ENCODE data around the gene SLC35D2. TPM values are rescaled to one million over a fixed set of nuclear protein-coding genes. Genes with fewer than 3 reads are reported as not detected.

The SLC35D2 gene
- total RNA-seq, 3 donors from 2014 or later: 53.5 to 112 (median 82.8) TPM

DNA sequence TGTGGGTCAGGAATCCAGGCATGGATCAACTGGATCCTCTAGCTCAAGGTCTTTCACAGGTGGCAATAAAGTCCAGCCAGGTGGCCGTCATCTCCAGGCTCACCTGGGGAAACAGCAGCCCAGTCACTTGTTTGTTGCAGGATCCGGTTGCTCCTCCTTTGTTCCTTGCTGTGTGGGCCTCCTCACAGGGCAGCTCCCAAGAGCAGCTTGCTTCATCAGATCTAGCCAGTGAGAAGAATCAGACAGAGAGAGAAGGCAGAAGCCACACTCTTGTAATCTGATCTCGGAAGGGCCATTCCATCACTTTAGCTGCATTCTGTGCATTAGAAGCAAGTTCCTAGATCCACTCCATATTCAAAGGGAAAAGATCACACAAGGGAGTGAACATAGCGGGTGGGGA, 78.3 kb downstream of the SLC35D2 start:
- Histone ChIP-seq H3K4me3 (no peak overlapping the region), H3K36me3 (ENCODE audit: low read depth) (no peaks in the 10 kb centered on the region), H3K9me3 (no peaks in the 10 kb centered on the region), H3K4me1 (ENCODE audit: low read depth) (no peaks in the 10 kb centered on the region)
- TF ChIP-seq, protein P1, sequence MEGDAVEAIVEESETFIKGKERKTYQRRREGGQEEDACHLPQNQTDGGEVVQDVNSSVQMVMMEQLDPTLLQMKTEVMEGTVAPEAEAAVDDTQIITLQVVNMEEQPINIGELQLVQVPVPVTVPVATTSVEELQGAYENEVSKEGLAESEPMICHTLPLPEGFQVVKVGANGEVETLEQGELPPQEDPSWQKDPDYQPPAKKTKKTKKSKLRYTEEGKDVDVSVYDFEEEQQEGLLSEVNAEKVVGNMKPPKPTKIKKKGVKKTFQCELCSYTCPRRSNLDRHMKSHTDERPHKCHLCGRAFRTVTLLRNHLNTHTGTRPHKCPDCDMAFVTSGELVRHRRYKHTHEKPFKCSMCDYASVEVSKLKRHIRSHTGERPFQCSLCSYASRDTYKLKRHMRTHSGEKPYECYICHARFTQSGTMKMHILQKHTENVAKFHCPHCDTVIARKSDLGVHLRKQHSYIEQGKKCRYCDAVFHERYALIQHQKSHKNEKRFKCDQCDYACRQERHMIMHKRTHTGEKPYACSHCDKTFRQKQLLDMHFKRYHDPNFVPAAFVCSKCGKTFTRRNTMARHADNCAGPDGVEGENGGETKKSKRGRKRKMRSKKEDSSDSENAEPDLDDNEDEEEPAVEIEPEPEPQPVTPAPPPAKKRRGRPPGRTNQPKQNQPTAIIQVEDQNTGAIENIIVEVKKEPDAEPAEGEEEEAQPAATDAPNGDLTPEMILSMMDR (IDR thresholded peaks at IDR 0.05): no peak
- ATAC-seq: no peak
- DNase-seq: no peak
- intact Hi-C loops (cut with DNase I, micrococcal nuclease): no loop called here

DNA sequence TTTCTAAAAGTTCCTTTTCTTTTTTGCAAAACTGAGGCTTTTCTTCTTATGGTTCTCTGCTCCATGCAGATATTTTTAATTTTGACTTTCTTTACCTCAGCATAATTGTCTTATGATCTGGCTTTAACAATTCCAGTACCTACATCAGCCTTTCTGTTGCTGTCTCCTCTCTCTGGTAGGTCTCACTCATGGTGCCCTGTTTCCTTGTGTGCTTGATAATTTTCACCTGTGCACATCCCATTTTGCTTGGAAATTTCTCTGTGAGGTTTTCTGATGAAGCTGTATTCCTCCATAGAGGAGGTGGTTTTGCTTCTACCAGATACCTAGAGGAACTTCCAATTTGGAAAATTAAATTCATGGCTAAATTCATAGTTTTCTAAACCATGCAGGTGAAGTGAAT, 79.3 kb downstream of the SLC35D2 start:
- Histone ChIP-seq H3K4me3 (no peak overlapping the region), H3K4me1 (ENCODE audit: low read depth) (no peaks in the 10 kb centered on the region), H3K9me3 (no peaks in the 10 kb centered on the region), H3K36me3 (ENCODE audit: low read depth) (no peaks in the 10 kb centered on the region)
- no peak for ATAC-seq
- intact Hi-C loops (cut with DNase I, micrococcal nuclease): no loop called here
- no peak for DNase-seq
- TF ChIP-seq, protein P1 (IDR thresholded peaks at IDR 0.05): no peak

DNA sequence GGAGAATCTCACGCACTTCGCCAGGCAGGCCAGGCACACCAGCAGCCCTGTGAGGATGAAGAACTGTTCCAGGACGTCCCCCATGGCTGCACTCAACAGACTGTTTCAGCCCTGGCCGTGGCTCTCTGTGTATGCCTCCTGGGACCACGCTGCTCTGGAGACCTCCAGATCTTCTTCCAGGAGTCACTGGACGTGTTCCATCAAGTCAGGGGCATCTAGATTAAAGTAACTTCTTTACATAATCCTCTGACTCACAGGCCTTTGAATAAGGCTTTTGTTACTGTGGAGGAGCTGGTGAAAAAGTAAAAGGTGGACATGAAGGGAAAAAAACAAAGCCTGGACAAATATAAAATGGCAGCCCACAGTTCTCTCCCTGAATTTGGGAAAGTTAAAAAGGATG, 81.5 kb downstream of the SLC35D2 start, which contains the start of gene HSD17B3:
Gene HSD17B3, minus strand, starts transcription at position 156 of the 400 bp plus-strand sequence. Its CDS starts 72 bp downstream, at position 84.
- TF ChIP-seq, protein P1 (IDR thresholded peaks at IDR 0.05): no peak
- no peak within 1 kb of the TSS for H3K4me3 ChIP-seq
- no peaks in the 10 kb centered on the region for H3K4me1 ChIP-seq (ENCODE audit: low read depth)
- DNase-seq (no peak), ATAC-seq (no peak)
- H3K36me3 ChIP-seq (ENCODE audit: low read depth): no peaks in the 10 kb centered on the region
- no peaks in the 10 kb centered on the region for H3K9me3 ChIP-seq
- intact Hi-C loops (cut with DNase I, micrococcal nuclease): no loop called here

DNA sequence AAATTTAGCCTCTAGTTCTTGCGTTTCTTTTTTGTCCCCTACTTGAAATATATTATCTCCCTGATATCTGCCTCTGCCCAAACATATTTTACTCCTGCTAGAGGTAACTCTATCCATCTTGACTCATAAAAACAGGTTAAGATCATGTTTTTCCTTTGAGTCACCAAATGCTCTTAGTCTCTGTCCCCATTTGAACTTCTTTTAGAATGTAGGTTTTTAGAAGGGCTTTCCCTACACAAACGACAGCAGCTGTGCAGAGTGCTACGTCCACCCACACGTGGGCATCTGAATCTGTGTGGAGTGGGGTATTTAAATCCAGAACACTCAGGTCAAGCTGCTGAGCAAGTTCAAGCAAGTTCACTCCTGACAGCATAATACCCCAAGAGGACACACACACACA, 83.7 kb downstream of the SLC35D2 start:
- TF ChIP-seq, protein P1 (IDR thresholded peaks at IDR 0.05): no peak
- Histone ChIP-seq H3K4me3 (no peak overlapping the region), H3K4me1 (ENCODE audit: low read depth) (no peaks in the 10 kb centered on the region), H3K36me3 (ENCODE audit: low read depth) (no peaks in the 10 kb centered on the region), H3K9me3 (no peaks in the 10 kb centered on the region)
- intact Hi-C loops (cut with DNase I, micrococcal nuclease): no loop called here
- ATAC-seq (no peak), DNase-seq (no peak)

DNA sequence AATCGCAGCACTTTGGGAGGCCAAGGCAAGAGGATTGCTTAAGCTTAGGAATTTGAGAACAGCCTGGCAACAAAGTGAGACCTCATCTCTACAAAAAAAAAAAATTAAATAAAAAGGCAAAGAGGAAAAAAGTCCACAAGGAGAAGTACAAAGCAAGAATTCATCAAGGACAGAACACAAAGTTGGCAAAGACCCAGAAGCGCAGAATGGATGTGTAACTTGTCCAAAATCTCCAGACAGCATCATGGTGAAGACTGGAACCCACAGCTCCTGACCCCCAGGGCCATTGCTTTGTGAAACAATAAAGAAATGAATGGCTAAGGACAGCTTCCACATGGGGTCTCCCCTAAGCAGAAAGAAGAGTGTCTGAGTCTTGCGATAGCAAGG, 89.4 kb downstream of the SLC35D2 start:
- ATAC-seq: no peak
- Histone ChIP-seq H3K4me1 (ENCODE audit: low read depth) (no peaks in the 10 kb centered on the region), H3K4me3 (no peak overlapping the region), H3K9me3 (no peaks in the 10 kb centered on the region), H3K36me3 (ENCODE audit: low read depth) (no peaks in the 10 kb centered on the region)
- DNase-seq: no peak
- intact Hi-C loops (cut with DNase I, micrococcal nuclease): no loop called here
- TF ChIP-seq, protein P1 (IDR thresholded peaks at IDR 0.05): no peak

Measured in mucosa of descending colon (tissue), 3 donors.